Activated CD4-positive, CD25-positive, alpha-beta regulatory T cell treated with anti-CD3 and anti-CD28 coated beads, Interleukin-2, amount 50 U/mL, for 72 hours (primary cell): ENCODE data around the gene FMNL1.
"Not testable (repeated sequence)": the region's sequence is repeated elsewhere in the genome, so short reads cannot be mapped to it uniquely, and the experiment has no call there.

Experiments used
- DNase-seq: peaks from one replicate; pipeline ENCODE4 v3.0.0; 2021

Gene FMNL1

GRCh38 chr17:45221081-45222013, at the start of gene FMNL1:
TSS of gene FMNL1 (plus strand) at chr17:45221885. CDS start at chr17:45222125, 240 bp downstream.
- peak; percentile 76 for DNase-seq

DNA sequence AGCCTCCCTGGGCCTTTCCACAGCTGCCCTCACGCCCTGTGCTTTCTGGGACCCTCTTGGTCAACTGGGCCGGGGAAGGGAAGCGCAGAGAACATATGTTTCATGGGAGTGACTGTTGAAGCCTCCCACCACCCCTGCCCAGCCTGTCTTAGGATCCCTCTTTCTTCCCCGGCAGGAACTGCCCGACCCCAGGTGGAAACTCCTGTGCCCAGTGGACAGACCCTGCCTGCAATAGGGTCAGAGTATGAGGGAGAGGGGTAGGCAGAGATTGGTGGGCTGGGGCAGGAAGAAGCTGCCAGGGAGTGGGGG, 49.5 kb upstream of the FMNL1 start:
- no peak for DNase-seq

DNA sequence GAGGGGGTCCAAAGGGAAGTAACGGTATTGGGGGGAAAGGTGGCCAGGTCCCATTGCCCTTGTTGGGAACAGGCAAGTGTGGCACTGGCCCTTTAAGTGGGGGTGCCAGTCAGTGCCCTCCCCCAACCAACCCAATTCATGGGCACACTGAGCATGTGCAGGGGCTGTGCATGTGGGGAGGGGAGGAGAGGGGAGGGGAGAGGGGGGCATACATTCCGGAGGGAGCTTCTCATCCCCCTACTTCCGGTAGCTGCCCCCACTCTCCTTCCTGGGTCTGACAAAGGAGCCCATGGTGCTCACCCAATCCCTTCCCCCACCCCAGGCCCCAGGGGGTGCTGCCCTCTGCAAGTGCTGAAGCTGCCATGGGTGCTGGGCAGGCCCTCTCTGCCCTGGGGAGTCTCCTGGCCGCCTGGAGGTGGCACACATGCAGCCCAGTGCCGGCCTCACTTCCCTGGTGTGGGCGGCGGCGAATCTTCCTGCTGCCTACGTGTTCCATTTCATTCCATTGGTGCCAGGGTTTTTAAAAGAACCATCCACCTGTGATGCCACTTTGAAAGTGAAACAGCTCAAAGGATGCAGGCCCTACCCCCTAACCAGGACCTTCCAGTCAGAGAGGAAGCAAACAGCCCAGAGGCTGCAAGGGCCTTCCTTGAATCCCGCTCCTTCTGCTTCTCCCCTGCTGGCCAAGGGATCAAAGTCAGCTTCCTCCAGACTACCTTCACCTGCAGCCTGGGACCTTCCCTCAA, 49.0 kb upstream of the FMNL1 start:
- DNase-seq = peak; percentile 40

DNA sequence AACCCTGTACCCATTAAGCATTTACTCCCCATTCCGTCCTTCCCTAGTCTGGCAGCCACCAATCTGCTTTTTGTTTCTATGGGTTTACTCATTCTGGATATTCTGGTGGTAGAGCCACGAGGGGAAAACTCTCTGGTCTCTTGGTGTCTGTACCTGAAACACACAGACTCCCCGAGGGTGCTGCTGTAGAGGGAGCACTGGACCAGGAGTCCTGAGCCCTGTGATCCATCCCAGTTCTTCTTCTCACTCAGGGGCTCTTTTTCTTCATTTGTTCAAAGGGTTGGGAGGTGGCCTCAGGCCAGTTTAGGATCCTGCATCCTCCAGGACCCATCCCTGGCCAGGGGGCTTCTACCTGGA, 45.9 kb upstream of the FMNL1 start:
- DNase-seq = no peak

- no peak for DNase-seq
Measured at GRCh38 chr17:45177563-45177962, 44.1 kb upstream of the FMNL1 start.

- DNase-seq = no peak
Measured at GRCh38 chr17:45184144-45184543, 37.5 kb upstream of the FMNL1 start.

GRCh38 chr17:45186801-45187354, 34.8 kb upstream of the FMNL1 start:
- DNase-seq = no peak

DNA sequence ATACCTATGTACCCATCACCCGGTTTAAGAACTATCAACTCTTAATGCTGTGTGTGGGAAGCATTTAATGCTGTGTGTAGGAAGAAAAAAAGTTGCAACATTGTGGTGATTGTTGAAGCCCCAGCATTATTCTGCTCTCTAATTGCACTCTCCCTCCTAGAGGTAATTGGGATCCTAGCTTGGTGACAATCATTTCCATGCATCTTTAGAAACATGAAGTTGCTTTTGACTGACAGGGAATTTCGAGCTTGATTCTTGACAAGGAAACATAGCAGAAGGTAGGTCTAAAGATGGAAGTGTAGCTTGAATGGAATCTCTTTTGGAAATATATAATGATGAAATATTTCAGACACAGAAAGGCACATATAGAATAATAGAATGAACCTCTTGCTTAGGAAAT, 32.7 kb upstream of the FMNL1 start:
- no peak for DNase-seq

- no peak for DNase-seq
Measured at GRCh38 chr17:45190503-45191255, 31.0 kb upstream of the FMNL1 start.

- no peak for DNase-seq
Measured at GRCh38 chr17:45195424-45195823, 26.3 kb upstream of the FMNL1 start.

DNA sequence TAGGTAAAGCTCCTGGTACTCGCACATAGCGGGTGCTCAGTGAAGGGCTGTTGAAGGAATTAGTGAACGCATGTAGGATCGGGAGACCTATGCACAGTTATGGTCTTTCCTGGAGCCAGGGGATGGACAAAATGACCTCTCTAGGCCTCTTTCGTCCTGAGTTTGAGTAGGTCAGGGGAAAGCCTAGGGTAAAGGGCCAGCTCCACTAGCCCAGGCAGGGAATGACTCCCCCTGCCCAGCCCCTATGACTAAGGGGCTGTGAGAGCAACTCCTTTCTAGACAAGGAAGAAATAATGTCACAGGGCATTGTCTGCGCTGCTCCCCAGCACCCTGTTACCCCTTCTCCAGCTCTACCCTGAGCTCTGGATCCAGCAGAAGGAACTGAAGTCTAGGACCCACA, 24.6 kb upstream of the FMNL1 start:
- no peak for DNase-seq

- peak; percentile 92 for DNase-seq
Measured at GRCh38 chr17:45197555-45198334, 23.9 kb upstream of the FMNL1 start.

DNA sequence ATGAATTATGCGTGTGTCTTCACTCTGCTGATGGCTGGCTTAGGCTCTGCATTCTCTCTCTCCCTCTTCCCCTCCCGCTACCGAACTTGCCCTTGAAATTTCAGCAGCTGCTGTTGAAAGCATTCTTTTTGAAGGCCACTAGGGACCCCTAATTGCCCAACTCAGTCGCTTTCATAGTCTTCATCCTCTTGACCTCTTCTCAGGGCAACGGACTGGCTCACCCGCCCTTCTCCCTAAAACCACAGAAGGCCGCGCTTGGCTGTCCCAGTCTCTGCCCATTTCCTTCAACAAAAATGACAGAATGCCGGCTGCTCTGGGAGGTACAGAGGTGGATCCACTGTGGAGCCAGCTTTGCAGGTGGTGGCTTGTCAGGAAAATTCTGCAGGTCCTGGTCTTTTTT, 21.0 kb upstream of the FMNL1 start:
- no peak for DNase-seq

DNA sequence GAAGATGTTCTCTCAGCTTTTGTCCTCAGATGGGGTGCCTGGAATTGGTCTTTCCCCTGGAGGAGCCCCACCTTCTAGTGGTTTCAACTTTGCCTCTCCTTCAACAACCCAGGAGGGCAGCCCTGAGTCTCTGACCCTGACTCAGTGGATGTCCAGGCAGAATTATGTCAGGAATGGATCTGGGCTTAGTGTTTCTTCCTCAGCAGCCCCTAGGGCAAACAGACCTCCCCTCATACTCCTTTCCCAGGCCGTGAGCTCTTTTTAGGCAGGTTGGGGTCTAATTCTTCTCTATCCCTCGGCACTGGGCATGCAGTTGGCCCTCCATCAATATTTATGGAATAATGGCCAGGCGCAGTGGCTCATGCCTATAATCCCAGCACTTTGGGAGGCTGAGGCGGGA, 20.2 kb upstream of the FMNL1 start:
- no peak for DNase-seq

DNA sequence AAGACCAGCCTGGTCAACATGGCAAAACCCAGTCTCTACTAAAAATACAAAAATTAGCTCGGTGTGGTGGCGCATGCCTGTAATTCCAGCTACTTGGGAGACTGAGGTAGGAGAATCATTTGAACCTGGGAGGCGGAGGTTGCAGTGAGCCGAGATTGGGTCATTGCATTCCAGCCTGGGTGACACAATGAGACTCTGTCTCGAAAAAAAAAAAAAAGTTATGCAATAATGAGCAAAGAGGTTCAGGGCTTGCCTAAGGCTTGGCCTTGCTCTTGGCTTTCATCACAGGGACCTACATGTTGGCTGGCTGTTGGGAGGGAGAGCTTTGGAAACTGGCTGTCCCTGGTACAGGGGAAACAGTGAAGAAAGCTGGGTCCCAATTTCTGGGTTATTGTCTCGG, 19.8 kb upstream of the FMNL1 start:
- not testable (repeated sequence) for DNase-seq

- peak; percentile 87 for DNase-seq
Measured at GRCh38 chr17:45218895-45219661, 2.6 kb upstream of the FMNL1 start.

- DNase-seq = no peak
Measured at GRCh38 chr17:45220079-45220478, 1.6 kb upstream of the FMNL1 start.

DNA sequence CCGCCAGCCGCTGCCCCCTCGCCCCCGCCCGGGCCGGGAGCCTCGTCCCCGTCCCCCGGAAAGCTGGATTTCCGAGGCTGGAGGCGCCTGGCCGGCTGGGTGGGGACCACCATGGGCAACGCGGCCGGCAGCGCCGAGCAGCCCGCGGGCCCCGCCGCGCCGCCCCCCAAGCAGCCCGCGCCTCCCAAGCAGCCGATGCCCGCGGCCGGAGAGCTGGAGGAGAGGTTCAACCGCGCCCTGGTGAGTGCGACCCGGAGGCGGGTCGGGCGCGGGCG, 266 bp downstream of the FMNL1 start:
- DNase-seq = no peak

GRCh38 chr17:45222289-45222995, 757 bp downstream of the FMNL1 start:
- DNase-seq = peak; percentile 59

GRCh38 chr17:45222996-45223538, 1.4 kb downstream of the FMNL1 start:
- no peak for DNase-seq
